SK-N-SH treated with all-trans-retinoic acid at 6 μM for 48 hours (cell line): ENCODE results near the gene ALDOA.

Source experiments
- ATAC-seq: fragments of 200-7000 bp; cut with Tn5 transposase; 3 replicates; pipeline ENCODE4 v1.9.1; 2020; ENCODE audit warnings: mild to moderate bottlenecking, moderate library complexity
- ARNTL ChIP-seq: fragments of 450-650 bp; formaldehyde crosslinking; IDR thresholded peaks from 2 replicates; pipeline ENCODE4 v1.5.0; 2020; ENCODE audit warnings: low read depth, mild to moderate bottlenecking, moderate library complexity, borderline replicate concordance
- BACH2 ChIP-seq: fragments of 250-450 bp; sonication (Bioruptor Pico); IDR thresholded peaks from 2 replicates; pipeline ENCODE4 v1.9.0; 2021; ENCODE audit warnings: mild to moderate bottlenecking, borderline replicate concordance
- CREB5 ChIP-seq: fragments of 250-450 bp; sonication (Bioruptor Pico); IDR thresholded peaks from 2 replicates; pipeline ENCODE4 v1.5.1; 2020; ENCODE audit warnings: low read depth, mild to moderate bottlenecking, moderate library complexity
- CSDC2 ChIP-seq: fragments of 250-450 bp; sonication (Bioruptor Pico); IDR thresholded peaks from 2 replicates; pipeline ENCODE4 v1.5.0; 2020; ENCODE audit warnings: mild to moderate bottlenecking, moderate library complexity
- CSRNP3 ChIP-seq: fragments of 250-450 bp; sonication (Bioruptor Pico); IDR thresholded peaks from 2 replicates; pipeline ENCODE4 v1.5.1; 2021; ENCODE audit warnings: mild to moderate bottlenecking, moderate library complexity
- ESRRG ChIP-seq: fragments of 250-450 bp; sonication (Bioruptor Pico); IDR thresholded peaks from 2 replicates; pipeline ENCODE4 v1.6.1; 2021; ENCODE audit warnings: mild to moderate bottlenecking
- GLIS3 ChIP-seq: fragments of 250-450 bp; sonication (Bioruptor Pico); IDR thresholded peaks from 2 replicates; pipeline ENCODE4 v1.5.0; 2020; ENCODE audit warnings: mild to moderate bottlenecking, moderate library complexity
- ISL1 ChIP-seq: fragments of 250-450 bp; sonication (Bioruptor Pico); IDR thresholded peaks from 2 replicates; pipeline ENCODE4 v2.1.2; 2022; ENCODE audit warnings: mild to moderate bottlenecking, moderate library complexity
- OSR1 ChIP-seq: fragments of 250-450 bp; sonication (Bioruptor Pico); IDR thresholded peaks from 2 replicates; pipeline ENCODE4 v1.8.0; 2022; ENCODE audit warnings: moderate library complexity, mild to moderate bottlenecking, inconsistent platforms
- PATZ1 ChIP-seq: fragments of 250-450 bp; sonication (Bioruptor Pico); IDR thresholded peaks from 2 replicates; pipeline ENCODE4 v1.8.0; 2020; ENCODE audit warnings: mild to moderate bottlenecking, moderate library complexity, borderline replicate concordance
- POU6F1 ChIP-seq: fragments of 250-450 bp; sonication (Bioruptor Pico); IDR thresholded peaks from 2 replicates; pipeline ENCODE4 v1.8.0; 2021; ENCODE audit warnings: low read depth, mild to moderate bottlenecking, moderate library complexity, borderline replicate concordance
- PPARA ChIP-seq: fragments of 250-450 bp; sonication (Bioruptor Pico); IDR thresholded peaks from 2 replicates; pipeline ENCODE4 v1.5.0; 2020; ENCODE audit warnings: mild to moderate bottlenecking, borderline replicate concordance
- RARB ChIP-seq: fragments of 250-450 bp; sonication (Bioruptor Pico); IDR thresholded peaks from 2 replicates; pipeline ENCODE4 v1.8.0; 2021; ENCODE audit warnings: mild to moderate bottlenecking, moderate library complexity
- SNAI2 ChIP-seq: fragments of 250-450 bp; sonication (Bioruptor Pico); IDR thresholded peaks from 2 replicates; pipeline ENCODE4 v1.5.0; 2020; ENCODE audit warnings: mild to moderate bottlenecking, moderate library complexity
- TCF4 ChIP-seq: fragments of 250-450 bp; sonication (Bioruptor Pico); IDR thresholded peaks from 2 replicates; pipeline ENCODE4 v1.8.0; 2021; ENCODE audit warnings: mild to moderate bottlenecking, moderate library complexity, borderline replicate concordance
- TOX ChIP-seq: fragments of 250-450 bp; sonication (Bioruptor Pico); IDR thresholded peaks from 2 replicates; pipeline ENCODE4 v1.8.0; 2021; ENCODE audit warnings: mild to moderate bottlenecking, moderate library complexity, borderline replicate concordance
- TSHZ2 ChIP-seq: fragments of 250-450 bp; sonication (Bioruptor Pico); IDR thresholded peaks from 2 replicates; pipeline ENCODE4 v1.5.0; 2020; ENCODE audit warnings: mild to moderate bottlenecking, moderate library complexity
- ZFP3 ChIP-seq: fragments of 250-450 bp; sonication (Bioruptor Pico); IDR thresholded peaks from 2 replicates; pipeline ENCODE4 v1.5.0; 2020; ENCODE audit warnings: mild to moderate bottlenecking, moderate library complexity
- ZFP30 ChIP-seq: fragments of 450-650 bp; formaldehyde crosslinking; IDR thresholded peaks from 2 replicates; pipeline ENCODE4 v1.5.0; 2022; ENCODE audit warnings: mild to moderate bottlenecking, moderate library complexity
- ZNF565 ChIP-seq: fragments of 450-650 bp; formaldehyde crosslinking; conservative IDR thresholded peaks from 2 replicates; pipeline ENCODE4 v1.5.0; 2020; ENCODE audit warnings: low read depth, mild to moderate bottlenecking, moderate library complexity
- ZNF70 ChIP-seq: fragments of 450-650 bp; formaldehyde crosslinking; IDR thresholded peaks from 2 replicates; pipeline ENCODE4 v1.5.0; 2020; ENCODE audit warnings: mild to moderate bottlenecking, moderate library complexity
- ZNF8 ChIP-seq: fragments of 450-650 bp; formaldehyde crosslinking; IDR thresholded peaks from 2 replicates; pipeline ENCODE4 v1.5.0; 2020; ENCODE audit warnings: mild to moderate bottlenecking, moderate library complexity

ALDOA gene

GRCh38 chr16:30085820-30086219 lies 20.3 kb downstream of the ALDOA start:
- ATAC-seq = no peak
- TF ChIP-seq GLIS3 (CRISPR knock-in tag) (no peak), ESRRG (CRISPR knock-in tag) (no peak), ARNTL (CRISPR knock-in tag) (no peak), TCF4 (CRISPR knock-in tag) (no peak), PATZ1 (CRISPR knock-in tag) (no peak), POU6F1 (CRISPR knock-in tag) (no peak), ZFP3 (CRISPR knock-in tag) (no peak), CREB5 (CRISPR knock-in tag) (no peak), ZNF565 (no peak), ISL1 (CRISPR knock-in tag) (no peak), CSRNP3 (CRISPR knock-in tag) (no peak), TOX (CRISPR knock-in tag) (no peak), ZFP30 (CRISPR knock-in tag) (no peak), TSHZ2 (CRISPR knock-in tag) (no peak), OSR1 (CRISPR knock-in tag) (no peak), ZNF70 (CRISPR knock-in tag) (no peak), ZNF8 (CRISPR knock-in tag) (no peak)

GRCh38 chr16:30086291-30087140 lies 21.0 kb downstream of the ALDOA start:
- no peak for ATAC-seq
- TF ChIP-seq PATZ1 (CRISPR knock-in tag) (no peak), BACH2 (no peak), TSHZ2 (CRISPR knock-in tag) (no peak), CREB5 (CRISPR knock-in tag) (no peak), CSDC2 (CRISPR knock-in tag) (no peak), ISL1 (CRISPR knock-in tag) (no peak), OSR1 (CRISPR knock-in tag) (no peak), RARB (CRISPR knock-in tag) (no peak), ZFP30 (CRISPR knock-in tag) (no peak), TOX (CRISPR knock-in tag) (no peak), ZNF8 (CRISPR knock-in tag) (no peak), ARNTL (CRISPR knock-in tag) (no peak), ZFP3 (CRISPR knock-in tag) (no peak), SNAI2 (CRISPR knock-in tag) (no peak), GLIS3 (CRISPR knock-in tag) (no peak), ESRRG (CRISPR knock-in tag) (no peak), TCF4 (CRISPR knock-in tag) (no peak), PPARA (CRISPR knock-in tag) (no peak)
